ENCODE results near the gene PEX16. TPM values are rescaled to one million over a fixed set of nuclear protein-coding genes. Genes with fewer than 3 reads are reported as not detected.
A peak's percentile ranks its signal among the peaks of the same experiment; 100 is the strongest.

The PEX16 gene
- total and polyA plus RNA-seq, 2 of the 13 experiments (the other 11 are each of a cell fraction or from before 2014, with no cell fraction given): 12.5 to 21.8 TPM

DNA sequence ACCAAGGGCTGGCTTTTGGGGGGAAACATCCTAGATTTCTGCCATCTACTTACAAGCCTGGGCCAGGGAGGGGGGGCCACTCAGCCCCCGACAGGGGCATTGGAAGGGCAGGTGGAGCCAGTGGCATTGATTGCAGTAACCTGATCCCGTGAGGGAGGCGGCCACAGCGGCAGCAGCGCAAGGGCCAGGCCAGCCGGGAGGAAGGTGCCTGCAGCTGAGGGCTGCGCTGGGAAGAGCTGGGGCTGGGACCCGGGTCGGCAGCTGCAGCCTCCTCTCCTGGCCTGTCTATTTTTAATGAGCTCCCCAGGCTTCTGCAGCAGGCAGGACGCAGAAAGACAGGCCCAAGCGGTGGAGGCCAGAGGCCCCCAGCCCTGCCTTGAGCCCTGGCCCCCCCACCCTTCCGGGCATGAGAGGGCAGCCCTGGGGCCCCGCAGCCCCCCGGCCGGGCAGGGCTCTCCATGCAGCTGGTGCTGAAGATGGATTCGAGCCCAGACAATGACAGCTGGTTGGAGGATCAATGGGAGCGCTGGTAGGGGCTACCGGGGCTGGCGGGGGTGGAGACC is 21.2 kb downstream of the PEX16 start (continued):
- TF ChIP-seq, protein P1, sequence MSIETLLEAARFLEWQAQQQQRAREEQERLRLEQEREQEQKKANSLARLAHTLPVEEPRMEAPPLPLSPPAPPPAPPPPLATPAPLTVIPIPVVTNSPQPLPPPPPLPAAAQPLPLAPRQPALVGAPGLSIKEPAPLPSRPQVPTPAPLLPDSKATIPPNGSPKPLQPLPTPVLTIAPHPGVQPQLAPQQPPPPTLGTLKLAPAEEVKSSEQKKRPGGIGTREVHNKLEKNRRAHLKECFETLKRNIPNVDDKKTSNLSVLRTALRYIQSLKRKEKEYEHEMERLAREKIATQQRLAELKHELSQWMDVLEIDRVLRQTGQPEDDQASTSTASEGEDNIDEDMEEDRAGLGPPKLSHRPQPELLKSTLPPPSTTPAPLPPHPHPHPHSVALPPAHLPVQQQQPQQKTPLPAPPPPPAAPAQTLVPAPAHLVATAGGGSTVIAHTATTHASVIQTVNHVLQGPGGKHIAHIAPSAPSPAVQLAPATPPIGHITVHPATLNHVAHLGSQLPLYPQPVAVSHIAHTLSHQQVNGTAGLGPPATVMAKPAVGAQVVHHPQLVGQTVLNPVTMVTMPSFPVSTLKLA (IDR thresholded peaks at IDR 0.05): no peak
- TF ChIP-seq NAIF1 (CRISPR knock-in tag; IDR thresholded peaks at IDR 0.05; ENCODE audit: borderline replicate concordance) (no peak), ZFP91 (CRISPR knock-in tag; IDR thresholded peaks at IDR 0.05; ENCODE audit: borderline replicate concordance) (peak; percentile 41; the same call in 1 of the 2 replicates), THYN1 (CRISPR knock-in tag; IDR thresholded peaks at IDR 0.05; ENCODE audit: borderline replicate concordance, low read depth) (no peak), ZNF672 (CRISPR knock-in tag; IDR thresholded peaks at IDR 0.05) (no peak), ZBTB20 (CRISPR knock-in tag; IDR thresholded peaks at IDR 0.05; ENCODE audit: borderline replicate concordance, low read depth) (no peak), PLSCR1 (CRISPR knock-in tag; IDR thresholded peaks at IDR 0.05; ENCODE audit: borderline replicate concordance) (no peak), REXO4 (CRISPR knock-in tag; IDR thresholded peaks at IDR 0.05; ENCODE audit: borderline replicate concordance) (no peak), ZNF260 (CRISPR knock-in tag; IDR thresholded peaks at IDR 0.05; ENCODE audit: borderline replicate concordance, low read depth) (no peak), PAX8 (CRISPR knock-in tag; IDR thresholded peaks at IDR 0.05; ENCODE audit: borderline replicate concordance) (no peak), ZNF740 (CRISPR knock-in tag; IDR thresholded peaks at IDR 0.05) (no peak), NCOA2 (CRISPR knock-in tag; IDR thresholded peaks at IDR 0.05) (no peak), ZNF768 (CRISPR knock-in tag; IDR thresholded peaks at IDR 0.05) (no peak), ZNF460 (CRISPR knock-in tag; IDR thresholded peaks at IDR 0.05; ENCODE audit: borderline replicate concordance) (no peak), ZNF432 (CRISPR knock-in tag; IDR thresholded peaks at IDR 0.05; ENCODE audit: borderline replicate concordance) (no peak), ZNF670 (CRISPR knock-in tag; IDR thresholded peaks at IDR 0.05; ENCODE audit: borderline replicate concordance) (no peak), POGZ (CRISPR knock-in tag; IDR thresholded peaks at IDR 0.05) (no peak), ZNF446 (CRISPR knock-in tag; IDR thresholded peaks at IDR 0.05) (no peak)
- TF ChIP-seq, protein P2, sequence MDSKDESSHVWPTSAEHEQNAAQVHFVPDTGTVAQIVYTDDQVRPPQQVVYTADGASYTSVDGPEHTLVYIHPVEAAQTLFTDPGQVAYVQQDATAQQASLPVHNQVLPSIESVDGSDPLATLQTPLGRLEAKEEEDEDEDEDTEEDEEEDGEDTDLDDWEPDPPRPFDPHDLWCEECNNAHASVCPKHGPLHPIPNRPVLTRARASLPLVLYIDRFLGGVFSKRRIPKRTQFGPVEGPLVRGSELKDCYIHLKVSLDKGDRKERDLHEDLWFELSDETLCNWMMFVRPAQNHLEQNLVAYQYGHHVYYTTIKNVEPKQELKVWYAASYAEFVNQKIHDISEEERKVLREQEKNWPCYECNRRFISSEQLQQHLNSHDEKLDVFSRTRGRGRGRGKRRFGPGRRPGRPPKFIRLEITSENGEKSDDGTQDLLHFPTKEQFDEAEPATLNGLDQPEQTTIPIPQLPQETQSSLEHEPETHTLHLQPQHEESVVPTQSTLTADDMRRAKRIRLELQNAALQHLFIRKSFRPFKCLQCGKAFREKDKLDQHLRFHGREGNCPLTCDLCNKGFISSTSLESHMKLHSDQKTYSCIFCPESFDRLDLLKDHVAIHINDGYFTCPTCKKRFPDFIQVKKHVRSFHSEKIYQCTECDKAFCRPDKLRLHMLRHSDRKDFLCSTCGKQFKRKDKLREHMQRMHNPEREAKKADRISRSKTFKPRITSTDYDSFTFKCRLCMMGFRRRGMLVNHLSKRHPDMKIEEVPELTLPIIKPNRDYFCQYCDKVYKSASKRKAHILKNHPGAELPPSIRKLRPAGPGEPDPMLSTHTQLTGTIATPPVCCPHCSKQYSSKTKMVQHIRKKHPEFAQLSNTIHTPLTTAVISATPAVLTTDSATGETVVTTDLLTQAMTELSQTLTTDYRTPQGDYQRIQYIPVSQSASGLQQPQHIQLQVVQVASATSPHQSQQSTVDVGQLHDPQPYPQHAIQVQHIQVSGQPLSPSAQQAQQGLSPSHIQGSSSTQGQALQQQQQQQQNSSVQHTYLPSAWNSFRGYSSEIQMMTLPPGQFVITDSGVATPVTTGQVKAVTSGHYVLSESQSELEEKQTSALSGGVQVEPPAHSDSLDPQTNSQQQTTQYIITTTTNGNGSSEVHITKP (CRISPR knock-in tag; IDR thresholded peaks at IDR 0.05; ENCODE audit: low read depth): no peak
